OCI-LY3 (cell line): Measurements from ENCODE around the gene SIRT3.

Experiments
- H2AFZ ChIP-seq: fragments of 200-600, 300-600 bp; shearing (Covaris generic); 2 replicates; pipeline ENCODE4 v1.6.0; 2014; ENCODE audit warnings: antibody characterized with exemption, low read depth, low read length
- H3K27ac ChIP-seq: fragments of 200-600, 300-600 bp; sonication (generic); 2 replicates; pipeline ENCODE4 v1.5.1; 2014; ENCODE audit warnings: mild to moderate bottlenecking, low read length, moderate library complexity, mixed read lengths
- H3K27me3 ChIP-seq: fragments of 200-600, 300-600 bp; sonication (generic); 2 replicates; pipeline ENCODE4 v1.6.1; 2014; ENCODE audit warnings: low read depth, low read length, mixed read lengths
- H3K36me3 ChIP-seq: fragments of 200-600, 300-600 bp; sonication (generic); replicated peaks from 2 replicates; pipeline ENCODE3; 2014; ENCODE audit warnings: low read depth, low read length, mixed read lengths
- H3K4me1 ChIP-seq: fragments of 300-600, 200-600 bp; sonication (generic); 2 replicates; pipeline ENCODE4 v1.6.1; 2014; ENCODE audit warnings: low read length, mixed read lengths
- H3K4me2 ChIP-seq: fragments of 200-600, 300-600 bp; sonication (generic); 2 replicates; pipeline ENCODE4 v1.6.1; 2014; ENCODE audit warnings: low read length, mixed read lengths
- H3K4me3 ChIP-seq: fragments of 300-600, 200-600 bp; sonication (generic); 2 replicates; pipeline ENCODE4 v1.5.1; 2014; ENCODE audit warnings: antibody characterized with exemption, mild to moderate bottlenecking, low read length, moderate library complexity
- H3K79me2 ChIP-seq: fragments of 300-600, 200-600 bp; shearing (Covaris generic); 2 replicates; pipeline ENCODE4 v1.6.1; 2014; ENCODE audit warnings: mild to moderate bottlenecking, low read length, mixed read lengths
- H3K9ac ChIP-seq: fragments of 300-600, 200-600 bp; shearing (Covaris generic); 2 replicates; pipeline ENCODE4 v1.6.0; 2014; ENCODE audit warnings: mild to moderate bottlenecking, low read length, moderate library complexity
- H3K9me3 ChIP-seq: fragments of 200-600, 300-600 bp; shearing (Covaris generic); 2 replicates; pipeline ENCODE4 v1.6.1; 2014; ENCODE audit warnings: low read length, mixed read lengths; ENCODE audit not compliant: insufficient read depth
- H4K20me1 ChIP-seq: fragments of 200-600, 300-600 bp; sonication (generic); 2 replicates; pipeline ENCODE4 v1.6.1; 2016; ENCODE audit warnings: low read length, mixed read lengths; ENCODE audit not compliant: insufficient read depth
- EZH2phosphoT487 ChIP-seq: fragments of 200-600 bp; shearing (Covaris generic); IDR thresholded peaks from 2 replicates; pipeline ENCODE4 v1.6.1; 2018; ENCODE audit warnings: antibody characterized with exemption, mixed run types, low read depth
- TF ChIP-seq, protein P1 (sequence below): fragments of 200-600, 300-600 bp; sonication (generic); IDR thresholded peaks from 2 replicates; pipeline ENCODE4 v1.5.1; 2014; ENCODE audit warnings: antibody characterized with exemption, low read length, low read depth

Gene SIRT3

DNA sequence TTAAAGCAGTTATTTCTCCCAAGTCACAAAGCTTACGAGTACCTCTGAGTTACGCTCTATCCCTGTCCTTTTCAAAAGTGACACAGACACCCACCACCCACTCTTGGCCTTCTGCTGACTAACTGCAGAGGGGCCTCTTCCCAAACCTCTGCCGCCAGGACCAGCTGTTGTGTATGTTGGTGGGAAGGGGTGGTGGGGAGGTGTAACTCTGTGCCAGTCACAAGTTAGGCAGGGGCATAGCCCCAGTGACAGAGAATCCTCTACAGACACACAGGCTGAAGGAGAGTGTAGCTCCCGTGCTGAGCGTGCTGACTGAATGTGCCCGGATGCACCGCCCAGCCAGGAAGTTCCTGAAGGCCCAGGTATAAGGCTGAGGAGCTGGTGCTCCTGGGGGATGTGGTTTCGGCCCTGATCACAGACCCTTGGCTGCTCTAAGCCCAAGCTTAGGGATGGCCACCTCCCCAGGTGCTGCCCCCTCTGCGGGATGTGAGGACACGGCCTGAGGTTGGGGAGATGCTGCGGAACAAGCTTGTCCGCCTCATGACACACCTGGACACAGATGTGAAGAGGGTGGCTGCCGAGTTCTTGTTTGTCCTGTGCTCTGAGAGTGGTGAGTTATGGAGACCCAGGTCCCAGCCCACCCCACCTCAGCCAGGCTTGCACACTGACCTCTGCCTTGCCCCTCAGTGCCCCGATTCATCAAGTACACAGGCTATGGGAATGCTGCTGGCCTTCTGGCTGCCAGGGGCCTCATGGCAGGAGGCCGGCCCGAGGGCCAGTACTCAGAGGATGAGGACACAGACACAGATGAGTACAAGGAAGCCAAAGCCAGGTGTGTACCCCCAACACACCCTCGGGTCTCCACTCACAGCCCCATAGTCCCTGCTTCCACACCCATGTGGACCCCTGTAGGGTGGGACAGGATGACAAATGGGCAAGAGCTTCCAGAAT is 23.7 kb downstream of the SIRT3 start:
- no peak overlapping the region for H2AFZ ChIP-seq
- no peak overlapping the region for H3K4me3 ChIP-seq
- H3K9me3 ChIP-seq, result no peaks in the 10 kb centered on the region
- H3K27ac ChIP-seq, result no peak overlapping the region
- H4K20me1 ChIP-seq, result no peaks in the 10 kb centered on the region
- H3K4me2 ChIP-seq, result no peak overlapping the region
- no peak overlapping the region for H3K9ac ChIP-seq
- H3K27me3 ChIP-seq, result no peaks in the 10 kb centered on the region
- TF ChIP-seq, protein P1, sequence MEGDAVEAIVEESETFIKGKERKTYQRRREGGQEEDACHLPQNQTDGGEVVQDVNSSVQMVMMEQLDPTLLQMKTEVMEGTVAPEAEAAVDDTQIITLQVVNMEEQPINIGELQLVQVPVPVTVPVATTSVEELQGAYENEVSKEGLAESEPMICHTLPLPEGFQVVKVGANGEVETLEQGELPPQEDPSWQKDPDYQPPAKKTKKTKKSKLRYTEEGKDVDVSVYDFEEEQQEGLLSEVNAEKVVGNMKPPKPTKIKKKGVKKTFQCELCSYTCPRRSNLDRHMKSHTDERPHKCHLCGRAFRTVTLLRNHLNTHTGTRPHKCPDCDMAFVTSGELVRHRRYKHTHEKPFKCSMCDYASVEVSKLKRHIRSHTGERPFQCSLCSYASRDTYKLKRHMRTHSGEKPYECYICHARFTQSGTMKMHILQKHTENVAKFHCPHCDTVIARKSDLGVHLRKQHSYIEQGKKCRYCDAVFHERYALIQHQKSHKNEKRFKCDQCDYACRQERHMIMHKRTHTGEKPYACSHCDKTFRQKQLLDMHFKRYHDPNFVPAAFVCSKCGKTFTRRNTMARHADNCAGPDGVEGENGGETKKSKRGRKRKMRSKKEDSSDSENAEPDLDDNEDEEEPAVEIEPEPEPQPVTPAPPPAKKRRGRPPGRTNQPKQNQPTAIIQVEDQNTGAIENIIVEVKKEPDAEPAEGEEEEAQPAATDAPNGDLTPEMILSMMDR, result no peak
- no peak for TF ChIP-seq EZH2phosphoT487
- peaks cover 9% of the 10 kb centered on the region for H3K4me1 ChIP-seq
- H3K36me3 ChIP-seq, result peaks cover 51% of the 10 kb centered on the region
- H3K79me2 ChIP-seq, result peaks cover 28% of the 10 kb centered on the region

DNA sequence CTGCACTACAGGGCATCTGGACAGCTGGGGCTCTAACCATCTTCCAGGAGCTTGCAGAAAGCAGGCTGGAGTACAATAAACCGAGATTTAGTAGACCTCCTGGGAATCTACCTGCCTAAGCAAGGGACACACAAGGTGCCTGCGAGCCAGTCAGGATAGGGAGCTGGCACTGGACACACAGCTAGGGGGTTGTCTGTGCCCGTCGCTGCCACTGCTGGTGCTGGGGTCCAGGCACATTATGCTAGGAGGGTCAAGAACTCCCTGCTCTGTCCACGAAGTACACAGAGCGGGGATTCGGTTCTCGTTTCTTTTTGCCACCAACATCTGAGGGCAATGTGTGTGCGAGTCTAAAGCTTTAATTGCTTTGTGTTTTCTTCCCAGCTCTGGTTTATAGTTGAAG is 24.4 kb downstream of the SIRT3 start:
- Histone ChIP-seq H3K79me2 (peaks cover 32% of the 10 kb centered on the region), H3K4me3 (no peak overlapping the region), H3K27ac (no peak overlapping the region), H4K20me1 (no peaks in the 10 kb centered on the region), H3K36me3 (peaks cover 51% of the 10 kb centered on the region), H3K27me3 (no peaks in the 10 kb centered on the region), H3K9ac (no peak overlapping the region), H3K4me1 (peaks cover 9% of the 10 kb centered on the region), H3K9me3 (no peaks in the 10 kb centered on the region), H2AFZ (no peak overlapping the region), H3K4me2 (no peak overlapping the region)
- no peak for TF ChIP-seq EZH2phosphoT487
- TF ChIP-seq, protein P1, result no peak

DNA sequence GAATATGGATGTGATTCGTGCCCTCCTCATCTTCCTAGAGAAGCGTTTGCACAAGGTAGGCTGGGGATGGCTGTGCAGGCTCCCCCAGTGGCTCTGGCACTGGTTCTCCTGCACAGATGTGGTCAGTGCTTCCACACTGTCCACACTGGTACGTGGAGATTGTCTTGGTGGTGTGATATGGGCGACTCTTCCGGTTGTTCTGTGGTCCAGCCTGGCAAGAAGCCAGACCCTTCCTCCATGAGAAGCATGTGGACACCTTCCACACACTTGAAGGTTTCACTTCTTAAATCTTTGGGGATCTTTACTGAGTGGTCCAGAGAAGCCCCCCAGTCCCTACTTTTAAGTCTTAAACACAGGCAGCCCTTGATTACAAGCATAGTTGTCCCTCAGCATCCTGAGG is 24.8 kb downstream of the SIRT3 start:
- no peak overlapping the region for H2AFZ ChIP-seq
- peaks cover 1% of the 10 kb centered on the region; the same call in 1 of the 2 replicates for H4K20me1 ChIP-seq
- no peak overlapping the region for H3K4me3 ChIP-seq
- no peak for TF ChIP-seq EZH2phosphoT487
- TF ChIP-seq, protein P1, result no peak
- no peak overlapping the region for H3K4me2 ChIP-seq
- peaks cover 10% of the 10 kb centered on the region for H3K4me1 ChIP-seq
- no peak overlapping the region for H3K27ac ChIP-seq
- no peak overlapping the region for H3K9ac ChIP-seq
- H3K9me3 ChIP-seq, result no peaks in the 10 kb centered on the region
- H3K27me3 ChIP-seq, result no peaks in the 10 kb centered on the region
- H3K79me2 ChIP-seq, result peaks cover 37% of the 10 kb centered on the region
- peaks cover 51% of the 10 kb centered on the region for H3K36me3 ChIP-seq

DNA sequence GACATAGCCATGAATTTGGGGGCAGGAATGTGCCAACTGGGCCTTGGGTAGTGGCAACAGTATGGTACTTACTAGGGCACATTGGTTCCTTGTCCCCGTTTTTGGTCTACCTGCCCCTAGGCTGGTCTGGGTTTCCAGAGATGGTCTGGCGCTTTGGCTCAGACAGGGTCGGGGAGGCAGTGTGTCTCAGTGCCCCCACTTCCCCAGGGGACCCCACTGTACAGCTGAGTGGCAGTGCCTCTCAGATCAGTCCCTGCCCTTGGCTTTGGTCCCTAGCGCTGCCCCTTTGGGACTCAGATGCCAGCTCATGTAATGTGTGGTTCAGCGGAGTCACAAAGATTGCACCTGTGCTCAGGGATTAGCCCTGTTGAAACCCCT is 25.4 kb downstream of the SIRT3 start:
- Histone ChIP-seq H3K4me2 (no peak overlapping the region), H2AFZ (no peak overlapping the region), H3K36me3 (peaks cover 49% of the 10 kb centered on the region), H3K27me3 (no peaks in the 10 kb centered on the region), H4K20me1 (peaks cover 6% of the 10 kb centered on the region), H3K9ac (no peak overlapping the region), H3K79me2 (peaks cover 42% of the 10 kb centered on the region), H3K4me1 (peaks cover 15% of the 10 kb centered on the region), H3K27ac (no peak overlapping the region), H3K4me3 (no peak overlapping the region), H3K9me3 (no peaks in the 10 kb centered on the region)
- no peak for TF ChIP-seq EZH2phosphoT487
- TF ChIP-seq, protein P1, result no peak
